ENCODE measurements around the gene LRWD1.
"Not testable (repeated sequence)": the region's sequence is repeated elsewhere in the genome, so short reads cannot be mapped to it uniquely, and the experiment has no call there.

The LRWD1 gene

DNA sequence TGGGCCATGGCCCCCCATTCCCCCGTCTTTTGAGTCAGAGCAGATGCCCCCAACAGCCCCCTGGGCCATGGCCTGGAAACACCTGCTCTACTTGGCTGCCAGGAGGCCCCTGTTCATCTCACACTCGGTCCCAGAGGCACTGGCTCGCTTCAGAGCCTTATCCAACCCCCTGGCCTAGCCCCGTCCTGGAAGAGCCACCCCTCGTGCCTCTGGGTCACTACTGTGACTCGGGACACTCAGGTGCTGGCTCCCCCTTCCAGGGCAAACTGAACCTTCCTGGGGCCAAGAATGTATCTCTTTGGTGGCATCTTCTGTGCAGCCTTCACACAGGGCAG lies 7.0 kb downstream of the LRWD1 start:
- no peaks in the 10 kb centered on the region for H3K9me3 Mint-ChIP-seq
- peaks cover 8% of the 10 kb centered on the region for H3K4me1 Mint-ChIP-seq
- peak overlapping the region in 1 of 2 donors; percentile 92 for H3K27ac Mint-ChIP-seq
- no peak overlapping the region for H3K4me3 Mint-ChIP-seq
- no peak for DNase-seq
- no peak for ATAC-seq
- no peaks in the 10 kb centered on the region for H3K27me3 Mint-ChIP-seq

DNA sequence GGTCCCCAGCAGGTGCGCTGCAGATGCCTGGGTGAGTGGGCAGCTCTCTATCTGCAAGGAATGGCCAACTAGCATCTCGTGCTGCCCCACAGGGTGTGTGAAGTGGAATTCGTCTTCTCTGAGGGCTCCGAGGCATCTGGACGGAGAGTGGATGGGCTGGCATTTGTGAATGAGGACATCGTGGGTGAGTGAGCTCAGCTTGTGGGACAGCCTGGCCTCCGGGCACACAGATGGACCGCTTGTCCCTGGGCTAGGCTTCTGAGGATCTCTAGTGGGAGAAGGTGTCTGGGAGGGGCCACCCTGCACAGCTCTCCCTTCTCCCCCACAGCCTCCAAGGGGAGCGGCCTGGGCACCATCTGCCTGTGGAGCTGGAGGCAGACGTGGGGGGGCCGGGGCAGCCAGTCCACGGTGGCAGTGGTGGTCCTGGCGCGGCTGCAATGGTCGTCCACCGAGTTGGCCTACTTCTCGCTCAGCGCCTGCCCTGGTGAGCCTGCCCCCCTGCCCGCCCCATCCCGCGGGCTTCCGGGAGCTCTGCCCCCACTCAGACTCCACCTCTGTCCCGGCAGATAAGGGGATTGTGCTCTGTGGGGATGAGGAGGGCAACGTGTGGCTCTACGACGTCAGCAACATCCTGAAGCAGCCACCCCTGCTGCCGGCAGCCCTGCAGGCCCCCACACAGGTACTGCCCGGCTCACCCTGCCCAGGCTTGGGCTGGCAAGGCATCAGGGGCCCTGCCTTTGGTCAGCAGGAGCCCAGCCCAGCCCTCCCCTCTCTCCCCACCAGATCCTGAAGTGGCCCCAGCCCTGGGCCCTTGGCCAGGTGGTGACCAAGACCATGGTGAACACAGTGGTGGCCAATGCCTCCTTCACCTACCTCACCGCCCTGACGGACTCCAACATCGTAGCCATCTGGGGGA lies 7.6 kb downstream of the LRWD1 start:
- no peak for DNase-seq
- Mint-ChIP-seq H3K9me3 (no peaks in the 10 kb centered on the region), H3K27me3 (no peaks in the 10 kb centered on the region), H3K4me3 (no peak overlapping the region), H3K4me1 (peaks cover 2% of the 10 kb centered on the region), H3K27ac (peak overlapping the region in 1 of 2 donors; percentile 92)
- ATAC-seq, result no peak

DNA sequence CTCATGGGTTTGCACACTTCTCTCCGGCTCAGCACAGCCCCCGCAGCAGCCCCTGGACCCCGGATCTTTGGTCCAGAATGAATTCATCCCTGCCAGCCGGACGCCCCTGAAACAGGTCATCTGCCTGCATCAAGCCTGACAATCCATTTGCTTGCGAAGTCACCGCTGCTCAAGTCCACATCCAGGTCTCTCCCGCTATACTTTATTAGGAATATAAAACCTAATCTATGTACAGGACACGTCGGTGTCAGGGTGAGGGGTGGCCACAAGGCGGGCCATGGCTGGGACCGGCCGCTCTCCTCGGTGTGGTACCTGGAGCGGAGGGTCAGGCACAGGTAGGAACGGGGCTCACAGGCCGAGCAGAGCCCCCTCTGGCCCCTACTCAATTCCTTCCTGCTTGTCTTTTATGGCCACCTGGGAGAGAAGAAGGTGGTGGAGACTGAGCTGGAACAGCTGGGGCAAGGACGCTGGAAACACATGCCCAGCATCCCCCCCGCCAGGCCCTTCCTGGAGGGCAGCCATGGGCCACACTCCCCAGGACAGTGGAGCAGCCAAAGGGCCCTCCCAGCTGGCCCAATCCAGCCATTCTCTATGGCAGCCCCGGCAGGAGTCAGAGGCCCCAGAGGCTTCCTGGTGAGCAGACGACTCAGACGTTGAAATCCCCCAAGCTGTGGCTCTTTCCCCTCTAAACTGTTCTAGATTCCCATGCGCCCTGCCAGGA lies 8.6 kb downstream of the LRWD1 start:
- peak overlapping the region in 1 of 2 donors; percentile 81 for H3K27ac Mint-ChIP-seq
- no peak overlapping the region for H3K4me3 Mint-ChIP-seq
- no peaks in the 10 kb centered on the region for H3K4me1 Mint-ChIP-seq
- DNase-seq, result no peak
- H3K27me3 Mint-ChIP-seq, result no peaks in the 10 kb centered on the region
- no peak for ATAC-seq
- no peaks in the 10 kb centered on the region for H3K9me3 Mint-ChIP-seq

DNA sequence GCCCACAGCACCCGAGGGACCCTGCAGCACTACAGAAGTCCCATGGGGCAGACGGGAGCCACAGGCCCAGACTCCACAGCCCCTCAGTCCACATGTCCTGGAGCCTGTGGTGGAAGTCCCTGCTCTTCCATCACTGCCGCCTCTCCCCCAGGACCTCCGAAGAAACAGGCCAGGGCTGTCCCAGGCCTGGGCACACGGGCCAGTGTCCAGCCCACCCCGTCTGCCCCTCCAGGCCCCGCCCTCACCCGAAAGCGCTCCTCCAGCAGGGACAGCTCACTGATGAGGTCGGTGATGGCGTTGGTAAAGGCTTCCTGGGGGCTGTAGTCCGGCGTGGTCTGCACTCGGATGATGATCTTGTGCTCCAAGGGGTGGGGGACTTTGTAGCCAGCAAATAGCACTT lies 9.3 kb downstream of the LRWD1 start:
- not testable (repeated sequence) for H3K4me1 Mint-ChIP-seq, H3K27ac Mint-ChIP-seq, DNase-seq, H3K27me3 Mint-ChIP-seq, ATAC-seq, H3K4me3 Mint-ChIP-seq, H3K9me3 Mint-ChIP-seq

DNA sequence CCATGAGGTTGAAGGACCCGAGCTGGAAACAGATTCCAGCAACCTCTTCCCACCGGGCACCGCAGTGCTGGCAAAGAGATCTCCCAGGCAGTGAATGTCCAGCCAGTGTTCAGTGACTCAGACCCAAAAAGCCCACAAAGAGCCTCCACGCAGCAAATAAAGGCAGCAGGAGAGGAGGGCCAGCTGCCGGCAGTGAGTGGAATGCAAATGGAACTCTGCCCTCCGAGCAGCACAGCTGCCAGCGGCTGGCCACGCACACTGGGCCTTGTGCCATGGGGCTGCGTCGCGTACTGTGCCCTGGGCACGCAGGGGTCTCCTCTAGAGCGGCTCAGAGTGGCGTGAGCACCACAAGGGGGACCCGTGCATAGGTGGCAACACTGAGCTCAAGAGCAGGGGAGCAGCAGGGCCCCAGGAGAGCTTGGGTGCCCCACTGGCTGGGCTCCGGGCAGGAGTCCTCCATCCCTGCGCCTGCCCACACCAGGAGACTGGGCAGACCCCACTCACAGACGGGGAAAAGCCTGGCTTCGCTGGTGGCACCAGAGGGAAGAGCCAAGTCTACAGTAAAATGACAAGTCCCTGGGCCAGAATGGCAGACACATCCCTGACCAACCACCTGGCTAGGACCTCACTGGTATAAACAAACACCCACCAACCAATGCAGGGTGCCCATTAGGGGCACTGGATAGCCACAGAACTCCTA lies 10.1 kb downstream of the LRWD1 start:
- DNase-seq, H3K27me3 Mint-ChIP-seq: not testable (repeated sequence)

DNA sequence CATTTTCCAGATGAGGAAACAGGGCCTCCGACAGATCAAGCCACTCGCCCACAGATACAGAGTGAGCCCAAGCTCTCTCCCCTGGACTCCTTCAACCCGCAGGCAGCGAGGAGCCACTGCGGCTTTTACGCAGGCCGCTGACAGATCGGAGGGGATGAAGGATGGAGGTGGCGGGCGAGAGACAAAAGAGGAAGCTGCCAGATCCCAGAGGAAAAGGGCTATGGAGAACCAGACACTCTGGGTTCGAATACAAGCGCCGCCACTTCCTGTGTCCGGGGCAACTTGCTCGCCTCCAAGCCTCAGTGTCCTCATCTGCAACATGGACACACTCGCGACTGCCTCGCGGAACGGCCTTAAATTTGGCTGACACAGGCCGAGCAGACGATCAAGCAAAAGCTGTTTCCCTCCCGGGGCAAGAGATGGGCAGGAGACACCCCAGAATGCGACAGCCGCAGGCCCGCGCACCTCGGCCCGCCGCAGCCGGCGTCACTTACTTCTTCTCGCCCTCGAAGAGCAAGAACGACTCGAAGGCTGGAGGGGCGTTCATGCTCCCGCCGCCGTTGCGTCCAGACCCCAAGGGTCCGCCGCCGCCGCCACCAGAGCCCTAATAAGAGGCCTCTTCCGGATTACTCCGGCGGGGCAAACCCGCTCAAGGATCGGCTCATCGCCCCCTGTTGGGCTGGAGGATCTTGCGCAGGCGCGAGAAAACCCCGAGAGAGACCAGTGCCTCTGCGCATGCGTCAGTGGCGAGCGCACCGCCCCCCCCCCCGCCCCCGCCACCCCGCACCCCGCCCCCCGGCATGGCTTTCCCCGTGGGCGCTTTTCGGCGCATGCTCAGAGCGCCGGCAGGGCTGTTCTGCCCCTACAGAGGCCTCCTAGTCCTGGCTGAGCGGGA lies 13.8 kb downstream of the LRWD1 start, which contains the start of gene POLR2J:
POLR2J (minus strand) TSS at position 609 of the 895 bp plus-strand sequence; CDS start at position 547, 62 bp downstream.
- H3K4me1 Mint-ChIP-seq, H3K9me3 Mint-ChIP-seq, H3K27me3 Mint-ChIP-seq: not testable (repeated sequence)
- peak; percentile 83 to 94 for DNase-seq
- peak; percentile 90 for ATAC-seq
- Mint-ChIP-seq H3K27ac (peak within 1 kb of the TSS; percentile 69 to 95), H3K4me3 (peak within 1 kb of the TSS; percentile 82 to 84)

More for the DNA sequence above, 10.1 kb downstream of the LRWD1 start:
- not testable (repeated sequence) for H3K4me1 Mint-ChIP-seq, ATAC-seq, H3K27ac Mint-ChIP-seq, H3K9me3 Mint-ChIP-seq, H3K4me3 Mint-ChIP-seq

DNA sequence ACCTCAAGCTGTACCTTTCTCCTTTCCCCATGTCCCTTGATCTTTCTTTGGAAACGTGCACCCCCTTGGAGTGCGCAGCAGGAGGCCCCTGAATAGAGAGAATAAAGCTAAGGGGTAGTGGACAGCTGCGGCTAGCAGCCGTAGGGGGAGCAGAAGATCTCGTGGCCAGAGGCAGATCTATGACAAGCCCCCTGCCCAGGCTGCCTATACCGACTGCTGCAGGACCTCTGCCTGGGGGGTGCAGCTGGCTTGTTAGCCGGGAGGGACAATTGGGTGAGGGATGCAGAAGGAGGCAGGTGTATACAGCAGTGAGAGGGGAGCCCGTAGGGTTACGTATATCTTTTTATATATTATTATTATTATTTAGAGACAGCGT lies 14.4 kb downstream of the LRWD1 start:
- DNase-seq, H3K4me1 Mint-ChIP-seq, H3K27ac Mint-ChIP-seq, H3K9me3 Mint-ChIP-seq, H3K4me3 Mint-ChIP-seq, H3K27me3 Mint-ChIP-seq: not testable (repeated sequence)
- peak; percentile 41 for ATAC-seq

DNA sequence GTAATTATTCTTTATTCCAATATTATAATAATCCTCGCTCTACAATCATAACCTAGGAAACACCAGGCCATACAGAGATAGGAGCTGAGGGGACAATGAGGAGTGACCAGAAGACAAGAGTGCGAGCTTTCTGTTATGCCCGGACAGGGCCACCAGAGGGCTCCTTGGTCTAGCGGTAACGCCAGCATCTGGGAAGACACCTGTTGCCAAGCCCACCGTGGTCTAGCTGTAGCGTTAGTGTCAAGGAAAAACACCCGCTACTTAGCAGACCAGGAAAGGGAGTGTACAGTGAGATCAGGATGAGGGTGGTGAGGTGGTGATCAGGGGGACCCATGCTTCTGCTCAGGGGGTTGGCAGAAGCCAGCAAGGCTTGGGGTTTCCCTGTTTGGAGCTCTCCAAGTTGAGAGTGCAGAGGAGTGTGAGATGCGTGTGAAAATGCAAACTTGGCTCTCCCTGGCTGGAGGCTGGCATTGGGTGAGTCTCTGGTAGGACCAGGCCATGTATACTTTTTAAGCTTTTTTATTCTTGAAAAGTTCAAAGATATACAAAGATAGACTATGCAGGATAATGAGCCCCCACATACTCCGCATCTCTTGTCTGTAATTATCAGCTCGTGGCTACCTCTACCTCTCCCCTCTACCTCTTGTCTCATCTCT lies 15.3 kb downstream of the LRWD1 start:
- H3K9me3 Mint-ChIP-seq, ATAC-seq, H3K4me1 Mint-ChIP-seq, H3K27me3 Mint-ChIP-seq: not testable (repeated sequence)
- Mint-ChIP-seq H3K27ac (peak overlapping the region in 1 of 2 donors; percentile 58), H3K4me3 (peak overlapping the region in 1 of 2 donors; percentile 16)
- peak; percentile 35 to 56 for DNase-seq

DNA sequence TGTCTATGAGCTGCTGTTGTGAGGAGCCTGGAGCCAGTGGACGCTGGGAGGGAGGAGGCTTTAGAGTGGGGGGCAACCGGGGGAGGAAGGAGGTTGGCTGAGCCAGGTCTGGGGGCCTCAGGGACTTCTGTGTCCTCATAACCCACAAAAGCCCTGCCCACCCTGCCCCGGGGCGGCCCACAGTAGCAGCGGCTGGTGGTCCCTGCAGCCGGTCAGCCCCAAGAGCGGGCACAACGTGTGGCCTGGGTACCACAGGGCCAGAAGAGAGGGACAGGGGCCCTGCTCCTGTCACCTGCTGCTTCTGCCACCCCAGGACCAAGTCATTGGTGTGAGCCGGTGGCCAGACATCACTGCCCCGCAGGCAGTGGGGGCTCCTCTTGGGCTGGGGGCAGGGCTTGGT lies 17.2 kb downstream of the LRWD1 start:
- not testable (repeated sequence) for H3K27ac Mint-ChIP-seq, H3K27me3 Mint-ChIP-seq, H3K9me3 Mint-ChIP-seq, H3K4me3 Mint-ChIP-seq, H3K4me1 Mint-ChIP-seq, ATAC-seq
- peak in 1 of 2 donors; percentile 10 for DNase-seq

DNA sequence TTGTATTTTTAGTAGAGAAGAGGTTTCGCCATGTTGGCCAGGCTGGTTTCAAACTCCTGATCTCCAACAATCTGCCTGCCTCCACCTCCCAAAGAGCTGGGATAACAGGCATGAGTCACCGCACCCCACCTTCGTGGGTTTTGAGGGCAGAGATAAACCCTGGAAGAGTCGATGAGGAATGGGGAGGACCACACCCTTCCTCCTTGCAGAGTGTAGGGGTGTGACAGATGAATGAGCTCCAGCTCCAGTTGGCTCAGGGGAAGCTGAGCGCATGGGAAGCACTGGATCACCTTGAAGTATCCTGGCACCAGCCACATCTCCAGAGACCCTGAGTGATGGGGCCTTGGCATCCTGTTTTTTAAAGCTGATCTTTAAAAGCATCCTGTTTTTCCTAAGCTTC lies 19.5 kb downstream of the LRWD1 start:
- not testable (repeated sequence) for ATAC-seq

DNA sequence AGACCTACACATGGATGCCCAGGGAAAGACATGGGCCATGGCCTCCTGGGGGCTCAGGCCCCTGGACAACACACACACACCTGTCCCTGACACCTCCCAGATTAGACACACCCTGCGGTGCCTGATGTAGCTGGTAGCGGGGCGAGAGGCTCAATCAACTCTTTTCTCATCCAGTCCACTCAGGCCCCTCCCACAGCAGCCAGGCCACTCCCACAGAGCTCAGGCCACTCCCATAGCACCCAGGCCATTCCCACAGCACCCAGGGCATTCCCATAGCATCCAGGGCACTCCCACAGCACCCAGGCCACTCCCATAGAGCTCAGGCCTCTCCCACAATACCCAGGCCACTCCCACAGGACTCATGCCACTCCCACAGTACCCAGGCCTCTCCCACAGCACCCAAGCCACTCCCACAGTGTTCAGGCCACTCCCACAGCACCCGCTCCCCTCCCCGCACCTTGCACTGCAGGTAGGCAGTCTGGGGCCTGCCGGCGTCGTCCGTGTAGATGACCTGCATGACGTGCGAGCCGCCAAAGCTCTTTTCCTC lies 25.8 kb downstream of the LRWD1 start:
- H3K27me3 Mint-ChIP-seq, H3K27ac Mint-ChIP-seq, H3K9me3 Mint-ChIP-seq, H3K4me1 Mint-ChIP-seq, H3K4me3 Mint-ChIP-seq: not testable (repeated sequence)
- peak; percentile 50 to 60 for DNase-seq
- peak; percentile 47 for ATAC-seq

More for the DNA sequence above, 19.5 kb downstream of the LRWD1 start:
- not testable (repeated sequence) for H3K4me1 Mint-ChIP-seq, H3K27ac Mint-ChIP-seq, H3K9me3 Mint-ChIP-seq, DNase-seq, H3K27me3 Mint-ChIP-seq, H3K4me3 Mint-ChIP-seq

DNA sequence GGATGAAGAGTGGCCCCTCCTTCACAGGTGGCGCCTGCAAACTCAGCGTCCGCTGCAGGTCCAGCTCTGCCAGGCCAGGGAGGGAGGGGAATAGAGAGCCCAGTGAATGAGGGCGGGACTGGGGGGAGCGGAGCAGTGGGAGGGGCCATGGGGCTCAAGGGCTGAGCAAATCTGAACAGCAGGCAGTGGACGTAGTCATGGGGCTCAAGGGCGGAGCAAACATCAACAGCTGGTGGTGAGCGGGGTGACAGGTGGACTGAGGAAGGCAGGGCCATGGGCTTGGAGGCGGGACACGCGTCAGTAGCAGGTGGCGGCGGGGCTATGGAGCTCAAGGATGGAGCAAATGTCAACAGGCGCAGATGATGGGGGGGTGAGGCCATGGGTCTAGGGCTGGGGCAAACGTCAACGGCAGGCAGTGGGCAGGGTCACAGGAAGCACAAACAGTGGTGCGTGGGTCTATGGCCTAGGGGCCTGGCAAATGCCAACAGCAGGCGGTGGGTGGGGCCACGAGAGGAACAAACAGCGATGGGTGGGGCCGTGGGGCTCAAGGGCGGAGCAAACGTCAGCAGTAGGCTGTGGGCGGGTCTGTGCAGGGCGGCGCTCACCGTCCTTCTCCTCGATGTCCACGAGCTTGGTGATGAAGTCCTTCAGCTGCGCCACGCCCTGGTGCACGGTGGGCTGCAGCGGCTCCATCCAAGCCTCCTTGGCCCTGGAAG lies 28.6 kb downstream of the LRWD1 start:
- ATAC-seq, result peak; percentile 53
- H3K27me3 Mint-ChIP-seq, H3K9me3 Mint-ChIP-seq, H3K27ac Mint-ChIP-seq, H3K4me1 Mint-ChIP-seq, DNase-seq, H3K4me3 Mint-ChIP-seq: not testable (repeated sequence)

DNA sequence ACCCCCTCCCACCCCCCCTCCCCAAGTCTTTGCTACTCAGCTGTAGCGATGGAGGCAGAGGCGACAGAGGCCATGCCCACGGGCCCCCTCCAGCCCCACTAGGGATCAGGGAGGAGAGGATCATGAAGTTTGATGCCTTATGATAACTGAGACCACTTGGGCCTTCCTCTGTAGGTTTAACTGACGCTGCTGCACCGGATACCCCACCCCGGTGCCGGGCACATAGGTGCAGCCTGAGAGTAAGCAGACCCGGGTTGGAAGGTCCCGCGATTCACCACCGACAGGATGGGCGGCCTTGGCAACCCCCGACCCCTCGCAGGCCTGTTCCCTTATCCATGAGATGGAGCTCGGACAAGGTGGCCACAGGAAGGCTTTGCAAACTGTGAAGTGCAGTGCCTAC lies 29.2 kb downstream of the LRWD1 start:
- not testable (repeated sequence) for H3K9me3 Mint-ChIP-seq, H3K4me1 Mint-ChIP-seq, H3K4me3 Mint-ChIP-seq, H3K27ac Mint-ChIP-seq, H3K27me3 Mint-ChIP-seq
- DNase-seq (peak in 1 of 2 donors; percentile 56), ATAC-seq (peak; percentile 30)
